ENCODE measurements around the gene CDH16. TPM values are rescaled to one million over a fixed set of nuclear protein-coding genes. Genes with fewer than 3 reads are reported as not detected.

The CDH16 gene
- total and polyA plus RNA-seq, 2 of the 13 experiments (the other 11 are each of a cell fraction or from before 2014, with no cell fraction given): 2.7 to 3.9 TPM

GRCh38 chr16:66900721-66901441 lies 17.8 kb downstream of the CDH16 start (continued):
- TF ChIP-seq ZNF710 (CRISPR knock-in tag; IDR thresholded peaks at IDR 0.05; ENCODE audit: borderline replicate concordance) (no peak), SSRP1 (CRISPR knock-in tag; IDR thresholded peaks at IDR 0.05) (no peak), KDM6A (CRISPR knock-in tag; IDR thresholded peaks at IDR 0.05; ENCODE audit: low read depth) (no peak), HMG20B (CRISPR knock-in tag; conservative IDR thresholded peaks at IDR 0.05) (no peak), SP5 (CRISPR knock-in tag; IDR thresholded peaks at IDR 0.05; ENCODE audit: borderline replicate concordance, low read depth) (no peak), ZNF891 (CRISPR knock-in tag; IDR thresholded peaks at IDR 0.05) (no peak), FOXA3 (CRISPR knock-in tag; IDR thresholded peaks at IDR 0.05) (no peak), CBX5 (CRISPR knock-in tag; IDR thresholded peaks at IDR 0.05; ENCODE audit: borderline replicate concordance) (no peak), CENPT (CRISPR knock-in tag; IDR thresholded peaks at IDR 0.05; ENCODE audit: low read depth) (no peak), NFRKB (IDR thresholded peaks at IDR 0.05) (no peak), KAT7 (CRISPR knock-in tag; IDR thresholded peaks at IDR 0.05; ENCODE audit: borderline replicate concordance) (no peak), ADNP (CRISPR knock-in tag; IDR thresholded peaks at IDR 0.05) (no peak), IKZF4 (CRISPR knock-in tag; IDR thresholded peaks at IDR 0.05; ENCODE audit: borderline replicate concordance, low read depth, not compliant biosample characterization) (no peak), IRF2 (CRISPR knock-in tag; IDR thresholded peaks at IDR 0.05) (no peak), BRF2 (CRISPR knock-in tag; IDR thresholded peaks at IDR 0.05) (no peak), HNF4A (CRISPR knock-in tag; IDR thresholded peaks at IDR 0.05) (no peak), NRL (CRISPR knock-in tag; IDR thresholded peaks at IDR 0.05; ENCODE audit: borderline replicate concordance) (0 out of 2 replicates have a peak, but pooled peaks have one; percentile 0), PTBP1 (IDR thresholded peaks at IDR 0.05; ENCODE audit: low read depth, low read length, poor library complexity, severe bottlenecking) (no peak), ZKSCAN1 (IDR thresholded peaks at IDR 0.05; ENCODE audit: low read length) (no peak), ZFAT (CRISPR knock-in tag; conservative IDR thresholded peaks at IDR 0.05) (no peak), ZSCAN30 (CRISPR knock-in tag; IDR thresholded peaks at IDR 0.05) (no peak)
- TF ChIP-seq, protein P1, sequence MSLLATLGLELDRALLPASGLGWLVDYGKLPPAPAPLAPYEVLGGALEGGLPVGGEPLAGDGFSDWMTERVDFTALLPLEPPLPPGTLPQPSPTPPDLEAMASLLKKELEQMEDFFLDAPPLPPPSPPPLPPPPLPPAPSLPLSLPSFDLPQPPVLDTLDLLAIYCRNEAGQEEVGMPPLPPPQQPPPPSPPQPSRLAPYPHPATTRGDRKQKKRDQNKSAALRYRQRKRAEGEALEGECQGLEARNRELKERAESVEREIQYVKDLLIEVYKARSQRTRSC (CRISPR knock-in tag; IDR thresholded peaks at IDR 0.05; ENCODE audit: low read depth): no peak
- TF ChIP-seq, protein P2, sequence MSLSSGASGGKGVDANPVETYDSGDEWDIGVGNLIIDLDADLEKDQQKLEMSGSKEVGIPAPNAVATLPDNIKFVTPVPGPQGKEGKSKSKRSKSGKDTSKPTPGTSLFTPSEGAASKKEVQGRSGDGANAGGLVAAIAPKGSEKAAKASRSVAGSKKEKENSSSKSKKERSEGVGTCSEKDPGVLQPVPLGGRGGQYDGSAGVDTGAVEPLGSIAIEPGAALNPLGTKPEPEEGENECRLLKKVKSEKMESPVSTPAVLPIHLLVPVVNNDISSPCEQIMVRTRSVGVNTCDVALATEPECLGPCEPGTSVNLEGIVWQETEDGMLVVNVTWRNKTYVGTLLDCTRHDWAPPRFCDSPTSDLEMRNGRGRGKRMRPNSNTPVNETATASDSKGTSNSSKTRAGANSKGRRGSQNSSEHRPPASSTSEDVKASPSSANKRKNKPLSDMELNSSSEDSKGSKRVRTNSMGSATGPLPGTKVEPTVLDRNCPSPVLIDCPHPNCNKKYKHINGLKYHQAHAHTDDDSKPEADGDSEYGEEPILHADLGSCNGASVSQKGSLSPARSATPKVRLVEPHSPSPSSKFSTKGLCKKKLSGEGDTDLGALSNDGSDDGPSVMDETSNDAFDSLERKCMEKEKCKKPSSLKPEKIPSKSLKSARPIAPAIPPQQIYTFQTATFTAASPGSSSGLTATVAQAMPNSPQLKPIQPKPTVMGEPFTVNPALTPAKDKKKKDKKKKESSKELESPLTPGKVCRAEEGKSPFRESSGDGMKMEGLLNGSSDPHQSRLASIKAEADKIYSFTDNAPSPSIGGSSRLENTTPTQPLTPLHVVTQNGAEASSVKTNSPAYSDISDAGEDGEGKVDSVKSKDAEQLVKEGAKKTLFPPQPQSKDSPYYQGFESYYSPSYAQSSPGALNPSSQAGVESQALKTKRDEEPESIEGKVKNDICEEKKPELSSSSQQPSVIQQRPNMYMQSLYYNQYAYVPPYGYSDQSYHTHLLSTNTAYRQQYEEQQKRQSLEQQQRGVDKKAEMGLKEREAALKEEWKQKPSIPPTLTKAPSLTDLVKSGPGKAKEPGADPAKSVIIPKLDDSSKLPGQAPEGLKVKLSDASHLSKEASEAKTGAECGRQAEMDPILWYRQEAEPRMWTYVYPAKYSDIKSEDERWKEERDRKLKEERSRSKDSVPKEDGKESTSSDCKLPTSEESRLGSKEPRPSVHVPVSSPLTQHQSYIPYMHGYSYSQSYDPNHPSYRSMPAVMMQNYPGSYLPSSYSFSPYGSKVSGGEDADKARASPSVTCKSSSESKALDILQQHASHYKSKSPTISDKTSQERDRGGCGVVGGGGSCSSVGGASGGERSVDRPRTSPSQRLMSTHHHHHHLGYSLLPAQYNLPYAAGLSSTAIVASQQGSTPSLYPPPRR (CRISPR knock-in tag; IDR thresholded peaks at IDR 0.05; ENCODE audit: borderline replicate concordance): no peak

Measured in HepG2 (cell line).